ENCODE data around the gene FAM110D. TPM values are rescaled to one million over a fixed set of nuclear protein-coding genes. Genes with fewer than 3 reads are reported as not detected.

FAM110D gene
- total RNA-seq, 1 experiment from 2014 or later = not detected

- H3K27ac ChIP-seq = peak overlapping the region; percentile 95
- H3K27me3 ChIP-seq (ENCODE audit: insufficient read depth, low read depth) = no peaks in the 10 kb centered on the region
- POLR2A ChIA-PET (ENCODE audit: unreplicated experiment) = interaction anchor here (0.5 to 0.6 kb wide), 2 partner anchors 56 to 229 kb away, joined by 3 to 4 read pairs; no protein-coding TSS in a partner anchor
- CTCF ChIA-PET = no interaction called here
- peak overlapping the region; percentile 74 for H3K4me2 ChIP-seq
- H3K9me3 ChIP-seq (ENCODE audit: insufficient read depth, low read depth) = no peaks in the 10 kb centered on the region
- DNase-seq = peak; percentile 28 to 81
- H4K20me1 ChIP-seq (ENCODE audit: insufficient read depth) = no peaks in the 10 kb centered on the region
- no peaks in the 10 kb centered on the region for H3K9me2 ChIP-seq (ENCODE audit: insufficient read depth)
- H3K4me3 ChIP-seq = no peak overlapping the region
- no TSS peak for BruUV-seq (replicated peaks)
- peaks cover 57% of the 10 kb centered on the region for H3K4me1 ChIP-seq (replicated peaks; ENCODE audit: insufficient read depth)
- peaks cover 48% of the 10 kb centered on the region for H3F3A ChIP-seq (ENCODE audit: insufficient read depth, low read depth)
- intact Hi-C loops (cut with micrococcal nuclease; ENCODE audit: unreplicated experiment) = no loop called here
- no peak overlapping the region for H2AFZ ChIP-seq
- H3K79me2 ChIP-seq (ENCODE audit: low read depth) = peaks cover 25% of the 10 kb centered on the region
- H3K36me3 ChIP-seq (ENCODE audit: low read depth) = peaks cover 18% of the 10 kb centered on the region
- no peak for TF ChIP-seq EZH2 (IDR thresholded peaks at IDR 0.05; ENCODE audit: low read depth)
- TF ChIP-seq, protein P1, sequence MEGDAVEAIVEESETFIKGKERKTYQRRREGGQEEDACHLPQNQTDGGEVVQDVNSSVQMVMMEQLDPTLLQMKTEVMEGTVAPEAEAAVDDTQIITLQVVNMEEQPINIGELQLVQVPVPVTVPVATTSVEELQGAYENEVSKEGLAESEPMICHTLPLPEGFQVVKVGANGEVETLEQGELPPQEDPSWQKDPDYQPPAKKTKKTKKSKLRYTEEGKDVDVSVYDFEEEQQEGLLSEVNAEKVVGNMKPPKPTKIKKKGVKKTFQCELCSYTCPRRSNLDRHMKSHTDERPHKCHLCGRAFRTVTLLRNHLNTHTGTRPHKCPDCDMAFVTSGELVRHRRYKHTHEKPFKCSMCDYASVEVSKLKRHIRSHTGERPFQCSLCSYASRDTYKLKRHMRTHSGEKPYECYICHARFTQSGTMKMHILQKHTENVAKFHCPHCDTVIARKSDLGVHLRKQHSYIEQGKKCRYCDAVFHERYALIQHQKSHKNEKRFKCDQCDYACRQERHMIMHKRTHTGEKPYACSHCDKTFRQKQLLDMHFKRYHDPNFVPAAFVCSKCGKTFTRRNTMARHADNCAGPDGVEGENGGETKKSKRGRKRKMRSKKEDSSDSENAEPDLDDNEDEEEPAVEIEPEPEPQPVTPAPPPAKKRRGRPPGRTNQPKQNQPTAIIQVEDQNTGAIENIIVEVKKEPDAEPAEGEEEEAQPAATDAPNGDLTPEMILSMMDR (conservative IDR thresholded peaks at IDR 0.05) = no peak
These were observed 36.8 kb upstream of the FAM110D start for GRCh38 chr1:26121854-26122773.

DNA sequence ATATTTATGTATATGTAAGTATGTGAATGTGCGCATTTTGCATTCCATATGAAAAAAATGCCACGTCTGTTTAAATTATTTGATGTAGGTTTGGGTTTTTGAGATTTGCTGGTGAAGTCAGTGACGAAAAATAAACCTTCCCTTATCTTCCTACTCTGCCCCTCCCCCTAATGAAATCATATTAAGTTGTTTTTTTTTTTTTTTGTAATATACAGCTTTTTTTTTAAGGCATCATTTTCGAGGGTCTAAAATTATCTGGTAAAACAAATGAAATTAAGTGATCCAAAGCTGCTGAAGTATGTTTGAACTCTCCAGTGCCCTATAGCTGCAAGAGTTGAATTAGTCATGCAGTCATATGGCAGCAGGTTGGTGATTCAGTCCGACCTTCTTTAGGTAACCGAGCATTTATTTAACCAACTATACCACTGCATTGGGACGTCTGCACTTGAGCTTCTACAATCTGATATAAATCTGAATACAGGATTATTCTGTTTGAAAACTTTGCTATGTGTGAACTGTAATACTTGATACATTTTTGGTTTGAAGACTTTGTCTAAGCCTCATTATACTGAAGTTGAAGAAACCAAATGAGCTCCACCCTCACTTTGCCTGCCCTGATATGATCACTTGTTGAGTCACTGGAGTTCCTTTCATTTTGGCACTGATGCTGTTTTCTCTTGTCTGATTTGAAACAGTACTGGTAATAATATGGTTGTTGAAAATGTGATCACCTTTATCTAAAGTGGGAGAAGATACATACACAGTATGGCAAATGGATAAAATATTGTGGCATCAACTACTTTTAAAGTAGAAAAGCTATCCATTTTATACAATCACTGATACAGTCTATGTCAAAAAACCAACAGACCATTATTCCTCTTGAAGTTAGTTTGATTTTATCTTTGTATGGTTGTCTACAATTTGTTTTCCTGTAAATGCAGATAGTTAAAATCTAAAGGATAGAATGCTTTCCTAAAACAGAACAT lies 35.6 kb upstream of the FAM110D start:
- H3K9me3 ChIP-seq (ENCODE audit: insufficient read depth, low read depth) = no peaks in the 10 kb centered on the region
- H3K27me3 ChIP-seq (ENCODE audit: insufficient read depth, low read depth) = no peaks in the 10 kb centered on the region
- H3K79me2 ChIP-seq (ENCODE audit: low read depth) = peaks cover 25% of the 10 kb centered on the region
- no peaks in the 10 kb centered on the region for H4K20me1 ChIP-seq (ENCODE audit: insufficient read depth)
- intact Hi-C loops (cut with micrococcal nuclease; ENCODE audit: unreplicated experiment) = no loop called here
- no peak overlapping the region for H2AFZ ChIP-seq
- H3K4me1 ChIP-seq (replicated peaks; ENCODE audit: insufficient read depth) = peaks cover 68% of the 10 kb centered on the region
- peak overlapping the region; percentile 95 for H3K27ac ChIP-seq
- peaks cover 53% of the 10 kb centered on the region for H3F3A ChIP-seq (ENCODE audit: insufficient read depth, low read depth)
- peak in 1 of 2 experiments; percentile 68 for DNase-seq
- BruUV-seq (replicated peaks) = no TSS peak
- no peak for TF ChIP-seq EZH2 (IDR thresholded peaks at IDR 0.05; ENCODE audit: low read depth)
- TF ChIP-seq, protein P1 (conservative IDR thresholded peaks at IDR 0.05) = no peak
- POLR2A ChIA-PET (ENCODE audit: unreplicated experiment) = interaction anchor here (0.6 to 1.0 kb wide), 3 partner anchors 10 to 126 kb away, joined by 3 to 12 read pairs (median 5); partner anchors contain the start of gene PAFAH2
- peak overlapping the region; percentile 47; the same call in 1 of the 2 replicates for H3K4me3 ChIP-seq
- H3K36me3 ChIP-seq (ENCODE audit: low read depth) = peaks cover 16% of the 10 kb centered on the region
- CTCF ChIA-PET = interaction anchor here (0.5 to 1.3 kb wide), 5 partner anchors 10 to 754 kb away, joined by 3 to 9 read pairs (median 3); no protein-coding TSS in a partner anchor
- H3K4me2 ChIP-seq = peak overlapping the region; percentile 74
- H3K9me2 ChIP-seq (ENCODE audit: insufficient read depth) = no peaks in the 10 kb centered on the region
